Right atrium auricular region (tissue), 2 donors: Measurements from ENCODE around the gene LIX1. TPM values are rescaled to one million over a fixed set of nuclear protein-coding genes. Genes with fewer than 3 reads are reported as not detected.

ENCODE experiments used
- DNase-seq: peaks from one replicate; pipeline ENCODE4 v3.0.0-alpha.2; 2019; ENCODE audit warnings: low spot score
- H3K27ac ChIP-seq, 2 donors: fragments of 200-600 bp; sonication (generic); 1 replicate in 1 of 2; 2 replicates in 1 of 2; pipeline ENCODE4 v1.5.1; 2016 to 2019
- H3K27me3 ChIP-seq, 2 donors: fragments of 200-600 bp; sonication (generic); one replicate each; pipeline versions ENCODE4 v1.5.1 to v1.6.0; 2017 to 2019
- H3K36me3 ChIP-seq: fragments of 200-600 bp; sonication (generic); one replicate; pipeline ENCODE4 v1.5.1; 2016
- H3K4me1 ChIP-seq, 2 donors: fragments of 200-600 bp; sonication (generic); one replicate each; pipeline versions ENCODE4 v1.5.1 to v1.6.0; 2017 to 2019
- H3K4me3 ChIP-seq, 2 donors: fragments of 200-600 bp; sonication (generic); 1 replicate in 1 of 2; 2 replicates in 1 of 2; pipeline ENCODE4 v1.5.1; 2017 to 2019; ENCODE audit warnings: mild to moderate bottlenecking in 1 of 2, moderate library complexity in 1 of 2
- H3K9me3 ChIP-seq, 2 donors: fragments of 200-600 bp; sonication (generic); one replicate each; pipeline ENCODE4 v1.5.1; 2019
- CTCF ChIP-seq, 2 donors: fragments of 200-600 bp; sonication (generic); IDR thresholded peaks; one replicate each; pipeline ENCODE4 v1.5.1; 2019; ENCODE audit warnings: antibody characterized with exemption in 2 of 2
- total RNA-seq, 2 donors: library from RNA; depleted of rRNA; stranded (reverse); fragments of >200 nt; gene quantifications; one replicate each; pipeline ENCODE4 v1.1.0, GENCODE V29; 2016

LIX1 gene
- total RNA-seq, 2 donors from 2014 or later: not detected

- Histone ChIP-seq H3K4me1 (no peaks in the 10 kb centered on the region), H3K9me3 (no peaks in the 10 kb centered on the region), H3K36me3 (no peaks in the 10 kb centered on the region), H3K27me3 (no peaks in the 10 kb centered on the region), H3K4me3 (no peak overlapping the region), H3K27ac (no peak overlapping the region)
- TF ChIP-seq CTCF (IDR thresholded peaks at IDR 0.05): no peak
- DNase-seq: no peak
Measured at GRCh38 chr5:97049175-97049574, 93.2 kb downstream of the LIX1 start.

DNA sequence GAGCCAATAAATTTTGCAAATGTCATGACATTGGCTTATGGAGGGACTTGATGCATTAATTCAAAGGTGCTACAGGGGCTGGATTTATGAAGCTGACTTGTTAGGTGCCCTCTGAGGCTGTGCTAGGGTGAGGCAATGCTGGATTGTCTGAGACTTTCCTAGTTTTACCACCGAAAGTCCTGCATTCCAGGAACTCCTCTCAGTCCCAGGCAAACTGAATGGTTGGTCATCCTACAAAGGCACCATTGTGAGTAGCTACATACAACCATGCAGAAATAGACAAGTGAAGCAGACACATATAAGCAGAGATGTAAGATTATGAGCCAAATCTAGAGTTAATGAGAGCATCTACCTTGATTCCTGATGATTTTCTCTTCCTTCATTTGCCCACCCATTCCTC lies 95.3 kb downstream of the LIX1 start:
- H3K4me3 ChIP-seq: no peak overlapping the region
- TF ChIP-seq CTCF (IDR thresholded peaks at IDR 0.05): no peak
- H3K9me3 ChIP-seq: no peaks in the 10 kb centered on the region

GRCh38 chr5:97046270-97046982 lies 96.0 kb downstream of the LIX1 start:
- DNase-seq: no peak
- Histone ChIP-seq H3K27ac (no peak overlapping the region), H3K4me3 (no peak overlapping the region), H3K9me3 (no peaks in the 10 kb centered on the region), H3K4me1 (peaks cover 0 to 10% of the 10 kb centered on the region in 2 donors), H3K36me3 (no peaks in the 10 kb centered on the region), H3K27me3 (no peaks in the 10 kb centered on the region)
- TF ChIP-seq CTCF (IDR thresholded peaks at IDR 0.05): no peak

More for the DNA sequence above, 95.3 kb downstream of the LIX1 start:
- H3K27ac ChIP-seq: no peak overlapping the region
- H3K4me1 ChIP-seq: peaks cover 0 to 10% of the 10 kb centered on the region in 2 donors
- no peak for DNase-seq
- H3K27me3 ChIP-seq: no peaks in the 10 kb centered on the region
- no peaks in the 10 kb centered on the region for H3K36me3 ChIP-seq

GRCh38 chr5:97044052-97044451 lies 98.4 kb downstream of the LIX1 start:
- H3K4me3 ChIP-seq: no peak overlapping the region
- no peak overlapping the region for H3K27ac ChIP-seq
- no peaks in the 10 kb centered on the region for H3K9me3 ChIP-seq
- H3K27me3 ChIP-seq: no peaks in the 10 kb centered on the region
- peaks cover 0 to 10% of the 10 kb centered on the region in 2 donors for H3K4me1 ChIP-seq
- H3K36me3 ChIP-seq: no peaks in the 10 kb centered on the region
- TF ChIP-seq CTCF (IDR thresholded peaks at IDR 0.05): peak; percentile 30 to 68
- DNase-seq: no peak

DNA sequence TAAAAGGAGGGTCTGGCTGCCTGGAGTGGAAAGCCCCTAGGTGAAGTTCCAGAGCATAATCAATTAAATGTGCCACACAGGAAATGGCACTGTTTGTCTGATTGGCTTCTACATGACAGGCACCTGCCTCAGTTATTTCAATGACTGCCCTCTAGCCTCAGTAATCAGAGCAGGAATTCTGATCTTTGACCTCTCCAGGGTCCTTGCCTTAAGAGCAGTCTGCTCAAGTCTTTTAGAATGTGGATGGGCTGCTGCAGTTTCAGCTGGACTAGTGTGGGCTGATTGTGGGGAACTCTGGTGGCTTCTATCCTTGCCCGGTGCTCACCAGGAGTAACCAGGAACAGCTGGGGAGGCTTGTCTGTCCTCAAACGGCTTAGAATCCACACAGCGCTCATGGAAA lies 98.9 kb downstream of the LIX1 start:
- Histone ChIP-seq H3K27ac (no peak overlapping the region), H3K4me1 (peaks cover 0 to 10% of the 10 kb centered on the region in 2 donors), H3K9me3 (no peaks in the 10 kb centered on the region), H3K27me3 (no peaks in the 10 kb centered on the region), H3K4me3 (no peak overlapping the region), H3K36me3 (no peaks in the 10 kb centered on the region)
- no peak for DNase-seq
- no peak for TF ChIP-seq CTCF (IDR thresholded peaks at IDR 0.05)

- H3K4me3 ChIP-seq: no peak overlapping the region
- no peak for TF ChIP-seq CTCF (IDR thresholded peaks at IDR 0.05)
- H3K27me3 ChIP-seq: no peaks in the 10 kb centered on the region
- no peak overlapping the region for H3K27ac ChIP-seq
- DNase-seq: no peak
- peaks cover 0 to 10% of the 10 kb centered on the region in 2 donors for H3K4me1 ChIP-seq
- peaks cover under 1% of the 10 kb centered on the region for H3K36me3 ChIP-seq
- no peaks in the 10 kb centered on the region for H3K9me3 ChIP-seq
Measured at GRCh38 chr5:97042996-97043395, 99.4 kb downstream of the LIX1 start.
